Muscle layer of colon (tissue), 2 donors: ENCODE results near the gene PDSS2.
"Not testable (repeated sequence)": the region's sequence is repeated elsewhere in the genome, so short reads cannot be mapped to it uniquely, and the experiment has no call there.

Experiments
- H3K27ac ChIP-seq: one replicate; pipeline ENCODE4 v1.7.0; 2013; ENCODE audit warnings: low read depth, mild to moderate bottlenecking, low read length, moderate library complexity
- H3K27me3 ChIP-seq, 2 donors: one replicate each; pipeline ENCODE4 v1.7.0; 2013; ENCODE audit warnings: low read length in 2 of 2, mild to moderate bottlenecking in 2 of 2; ENCODE audit not compliant: insufficient read depth in 2 of 2, control insufficient read depth in 1 of 2
- H3K36me3 ChIP-seq: one replicate; pipeline ENCODE4 v1.7.0; 2013; ENCODE audit warnings: mild to moderate bottlenecking, low read length; ENCODE audit not compliant: insufficient read depth
- H3K4me1 ChIP-seq: one replicate; pipeline ENCODE4 v1.7.0; 2013; ENCODE audit warnings: mild to moderate bottlenecking, low read length; ENCODE audit not compliant: insufficient read depth
- H3K4me3 ChIP-seq, 2 donors: one replicate each; pipeline ENCODE4 v1.7.0; 2013; ENCODE audit warnings: low read length in 2 of 2, low read depth in 1 of 2, mild to moderate bottlenecking in 1 of 2, moderate library complexity in 1 of 2
- H3K9ac ChIP-seq: one replicate; pipeline ENCODE4 v1.7.0; 2013; ENCODE audit warnings: low read length
- H3K9me3 ChIP-seq: one replicate; pipeline ENCODE4 v1.7.0; 2013; ENCODE audit warnings: mild to moderate bottlenecking, low read length
- donor health status: abdominal sarcoma.
- donor health status: Adenocarcinoma of cecum.

PDSS2 gene

DNA sequence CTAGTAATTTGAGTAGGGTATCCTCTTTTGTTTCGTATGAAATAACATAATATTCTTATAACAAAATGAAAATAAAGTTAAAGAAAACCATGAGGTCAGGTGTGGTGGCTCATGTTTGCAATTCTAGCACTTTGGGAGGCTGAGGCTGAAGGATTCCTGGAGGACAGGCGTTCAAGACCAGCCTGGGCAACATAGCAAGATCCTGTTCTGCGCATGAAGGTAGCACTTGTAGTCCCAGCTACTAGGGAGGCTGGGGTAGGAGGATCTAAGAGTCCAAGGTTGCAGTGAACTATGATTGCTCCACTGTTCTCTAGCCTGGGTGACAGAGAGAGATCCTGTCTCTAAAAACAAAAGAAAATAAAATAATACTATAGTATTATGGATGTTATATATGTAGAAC lies 145.6 kb downstream of the PDSS2 start:
- H3K9ac ChIP-seq, result no peak overlapping the region
- H3K36me3 ChIP-seq, result no peaks in the 10 kb centered on the region
- no peaks in the 10 kb centered on the region for H3K4me1 ChIP-seq
- no peak overlapping the region for H3K4me3 ChIP-seq
- no peaks in the 10 kb centered on the region for H3K27me3 ChIP-seq
- no peak overlapping the region for H3K27ac ChIP-seq
- H3K9me3 ChIP-seq, result no peaks in the 10 kb centered on the region

DNA sequence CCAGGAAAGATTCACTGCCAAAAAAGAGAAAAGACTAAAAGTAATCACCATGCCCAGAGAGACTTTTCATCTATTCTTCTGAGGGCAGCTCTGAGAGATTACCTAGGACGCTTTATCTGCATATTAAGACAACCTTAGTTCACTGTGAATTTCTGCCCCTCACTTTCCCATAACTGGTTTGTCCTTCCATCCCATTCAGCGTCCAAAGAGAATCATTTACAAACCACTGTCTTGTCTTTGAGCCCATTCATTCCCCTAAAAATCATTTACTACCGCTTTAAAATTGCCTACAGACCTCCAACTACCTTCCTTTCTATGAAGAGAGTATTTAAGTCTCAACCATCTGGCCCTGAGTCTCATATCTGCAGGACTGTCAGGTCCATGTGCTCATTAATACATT lies 149.0 kb downstream of the PDSS2 start:
- Histone ChIP-seq H3K27ac (no peak overlapping the region), H3K9ac (no peak overlapping the region), H3K4me3 (no peak overlapping the region), H3K36me3 (no peaks in the 10 kb centered on the region), H3K9me3 (no peaks in the 10 kb centered on the region), H3K4me1 (no peaks in the 10 kb centered on the region), H3K27me3 (no peaks in the 10 kb centered on the region)

DNA sequence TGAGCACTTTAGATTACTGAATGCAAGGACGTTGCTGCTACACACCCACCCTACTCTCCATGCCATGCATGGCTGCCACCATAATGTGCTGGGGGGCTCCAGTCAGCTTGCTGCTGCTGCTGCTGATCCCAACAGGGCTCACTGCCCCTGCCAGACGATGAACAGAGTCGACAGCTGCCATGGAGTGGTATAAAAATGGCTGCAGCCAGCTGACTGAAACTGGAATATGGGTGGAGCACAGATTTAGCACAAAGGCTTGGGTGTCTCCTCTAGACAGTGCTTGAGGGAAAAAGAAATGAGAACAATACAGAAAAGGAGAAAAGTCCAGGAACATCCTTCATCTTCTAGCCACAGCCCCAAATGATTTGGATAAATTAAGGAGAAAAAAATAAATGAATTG lies 150.7 kb downstream of the PDSS2 start:
- Histone ChIP-seq H3K9ac (no peak overlapping the region), H3K4me3 (no peak overlapping the region), H3K9me3 (no peaks in the 10 kb centered on the region)

DNA sequence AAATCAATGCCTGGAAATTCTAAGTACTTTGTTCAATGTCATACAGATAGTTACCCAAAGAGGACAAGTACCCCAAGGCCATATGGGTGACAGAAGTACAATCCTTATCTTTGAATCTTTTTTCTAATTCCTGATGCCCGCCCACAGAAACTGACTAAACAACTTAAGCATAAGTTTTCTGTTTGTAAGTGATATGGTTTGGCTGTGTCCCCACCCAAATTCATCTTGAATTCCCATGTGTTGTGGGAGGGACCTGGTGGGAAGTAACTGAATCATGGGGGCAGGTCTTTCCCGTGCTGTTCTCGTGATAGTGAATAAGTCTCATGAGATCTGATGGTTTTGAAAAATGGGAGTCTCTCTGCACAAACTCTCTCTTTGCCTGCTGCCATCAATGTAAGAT lies 153.4 kb downstream of the PDSS2 start:
- H3K36me3 ChIP-seq, H3K9me3 ChIP-seq, H3K27me3 ChIP-seq, H3K4me3 ChIP-seq, H3K27ac ChIP-seq, H3K4me1 ChIP-seq, H3K9ac ChIP-seq: not testable (repeated sequence)

More for the DNA sequence above, 150.7 kb downstream of the PDSS2 start:
- H3K36me3 ChIP-seq, result no peaks in the 10 kb centered on the region
- H3K27ac ChIP-seq, result no peak overlapping the region
- H3K27me3 ChIP-seq, result no peaks in the 10 kb centered on the region
- no peaks in the 10 kb centered on the region for H3K4me1 ChIP-seq

DNA sequence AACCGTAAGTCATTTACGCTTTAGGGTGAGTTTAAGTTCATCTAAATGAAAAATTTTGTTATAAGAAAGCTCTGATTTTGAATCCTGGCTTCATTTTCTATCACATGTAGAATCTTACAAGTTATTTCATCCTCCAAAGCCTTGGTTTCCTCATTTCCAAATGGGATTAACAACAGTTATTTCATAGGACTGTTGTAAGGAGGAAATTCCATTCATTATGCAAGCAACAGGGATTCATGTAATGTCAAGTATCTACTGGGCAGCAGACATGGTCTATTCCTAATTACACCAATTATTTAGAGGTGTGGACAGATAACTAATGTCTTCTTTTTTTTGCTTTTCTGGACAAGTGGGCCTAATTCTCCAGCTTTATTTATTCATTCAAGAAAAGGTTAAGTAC lies 154.0 kb downstream of the PDSS2 start:
- Histone ChIP-seq H3K9me3 (no peaks in the 10 kb centered on the region), H3K9ac (no peak overlapping the region), H3K36me3 (no peaks in the 10 kb centered on the region), H3K4me3 (no peak overlapping the region), H3K4me1 (no peaks in the 10 kb centered on the region), H3K27me3 (no peaks in the 10 kb centered on the region), H3K27ac (no peak overlapping the region)

DNA sequence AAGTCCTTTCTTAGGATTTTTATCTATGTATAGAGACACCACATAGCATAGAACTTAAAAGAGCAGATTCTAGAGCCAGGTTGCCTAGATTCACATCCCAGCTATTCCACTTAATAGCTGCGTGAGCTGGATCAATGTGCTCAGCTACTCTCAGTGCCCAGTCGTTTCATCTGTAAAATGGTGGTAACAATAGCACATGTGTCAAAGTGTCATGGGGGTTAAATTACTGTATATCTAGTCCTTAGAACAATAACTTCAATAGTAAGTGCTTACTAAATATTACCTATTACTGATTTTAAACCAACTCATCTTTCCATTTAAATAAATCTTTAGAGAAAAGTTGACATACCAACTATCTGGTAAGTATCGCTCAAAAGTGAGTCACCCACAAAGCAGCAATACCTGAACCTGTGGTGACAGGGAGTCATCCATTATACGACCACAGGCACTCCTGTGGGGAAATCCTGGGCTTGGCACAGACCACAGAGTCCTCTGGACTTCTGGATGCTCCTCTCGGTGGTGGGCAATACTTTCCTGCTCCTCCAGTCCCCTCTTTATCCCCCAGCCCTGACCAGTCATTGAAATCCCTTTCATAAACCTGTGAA lies 154.8 kb downstream of the PDSS2 start:
- Histone ChIP-seq H3K4me3 (no peak overlapping the region), H3K9me3 (no peaks in the 10 kb centered on the region)

DNA sequence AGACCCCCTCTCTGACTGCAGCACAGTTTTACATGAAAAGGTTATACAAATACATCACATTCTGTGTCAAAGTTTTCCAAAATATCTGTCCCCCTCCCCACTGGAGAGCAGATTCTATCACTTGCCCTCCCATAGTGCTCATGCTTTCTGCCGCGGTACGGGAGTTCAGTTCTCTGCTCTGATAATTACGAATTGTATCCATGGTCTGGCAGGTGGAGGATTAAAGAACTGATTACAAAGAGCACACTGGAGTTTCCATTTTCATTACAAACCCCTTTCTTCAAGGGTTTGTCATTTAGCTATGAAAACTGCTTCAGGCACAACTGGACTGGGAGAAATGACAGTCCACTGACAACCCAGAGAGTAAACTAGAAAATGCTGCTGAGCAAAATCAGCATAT lies 166.0 kb downstream of the PDSS2 start:
- no peak overlapping the region for H3K4me3 ChIP-seq
- no peaks in the 10 kb centered on the region for H3K36me3 ChIP-seq

More for the DNA sequence above, 154.8 kb downstream of the PDSS2 start:
- H3K27ac ChIP-seq, result no peak overlapping the region
- H3K4me1 ChIP-seq, result no peaks in the 10 kb centered on the region
- H3K27me3 ChIP-seq, result no peaks in the 10 kb centered on the region
- no peak overlapping the region for H3K9ac ChIP-seq
- no peaks in the 10 kb centered on the region for H3K36me3 ChIP-seq

DNA sequence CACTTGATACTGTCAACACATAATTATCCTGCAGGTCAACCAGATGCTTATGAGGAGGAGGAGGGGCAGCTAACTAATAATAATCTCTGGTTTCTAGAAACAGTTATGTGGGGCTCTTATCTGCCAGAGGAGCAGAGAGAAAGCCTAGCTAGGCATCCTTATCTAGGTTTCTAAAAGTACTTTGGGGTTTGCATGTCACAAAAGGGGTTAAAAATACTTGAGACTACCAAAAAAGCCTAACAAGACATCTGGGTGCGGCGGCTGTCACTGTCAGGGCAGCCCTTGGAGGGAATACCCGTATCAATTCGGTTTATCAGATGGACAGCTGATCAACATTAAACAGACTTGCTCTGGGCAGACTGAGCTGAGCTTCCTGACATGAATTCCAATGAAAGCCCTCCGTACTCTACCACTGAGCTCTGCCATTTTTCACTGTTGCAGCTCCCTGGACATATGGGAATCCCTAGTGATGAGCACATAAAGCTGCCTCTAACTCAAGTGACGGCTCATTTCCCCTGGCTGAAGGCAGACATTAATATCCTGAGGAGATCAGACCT lies 166.6 kb downstream of the PDSS2 start:
- Histone ChIP-seq H3K27ac (no peak overlapping the region), H3K9ac (no peak overlapping the region)

More for the DNA sequence above, 166.0 kb downstream of the PDSS2 start:
- H3K9ac ChIP-seq, result no peak overlapping the region
- H3K27me3 ChIP-seq, result no peaks in the 10 kb centered on the region
- peaks cover 4% of the 10 kb centered on the region for H3K4me1 ChIP-seq
- no peak overlapping the region for H3K27ac ChIP-seq
- no peaks in the 10 kb centered on the region for H3K9me3 ChIP-seq

DNA sequence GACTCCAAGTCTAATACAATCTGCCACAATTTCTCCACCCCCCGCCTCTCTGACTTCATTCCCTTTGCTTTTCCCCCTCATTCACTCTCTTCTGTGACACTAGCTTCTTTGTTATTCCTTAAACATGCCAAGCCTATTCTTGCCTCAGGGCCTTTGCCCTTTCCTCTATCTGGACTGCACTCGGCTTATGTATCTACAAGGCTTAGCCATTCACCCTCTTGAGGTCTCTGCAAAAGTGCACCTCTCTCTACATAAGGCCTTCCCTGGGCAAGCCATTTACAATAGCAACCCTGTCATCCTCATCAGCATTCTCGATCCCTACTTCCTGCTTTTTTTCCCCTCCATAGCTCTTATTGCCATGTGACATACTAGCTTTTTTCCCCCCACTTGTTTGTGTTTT lies 168.9 kb downstream of the PDSS2 start:
- Histone ChIP-seq H3K27ac (no peak overlapping the region), H3K4me3 (no peak overlapping the region), H3K9me3 (no peaks in the 10 kb centered on the region), H3K27me3 (no peaks in the 10 kb centered on the region), H3K9ac (no peak overlapping the region), H3K36me3 (no peaks in the 10 kb centered on the region), H3K4me1 (peaks cover 4% of the 10 kb centered on the region)

More for the DNA sequence above, 166.6 kb downstream of the PDSS2 start:
- Histone ChIP-seq H3K9me3 (no peaks in the 10 kb centered on the region), H3K36me3 (no peaks in the 10 kb centered on the region), H3K27me3 (no peaks in the 10 kb centered on the region), H3K4me3 (no peak overlapping the region), H3K4me1 (peaks cover 4% of the 10 kb centered on the region)

DNA sequence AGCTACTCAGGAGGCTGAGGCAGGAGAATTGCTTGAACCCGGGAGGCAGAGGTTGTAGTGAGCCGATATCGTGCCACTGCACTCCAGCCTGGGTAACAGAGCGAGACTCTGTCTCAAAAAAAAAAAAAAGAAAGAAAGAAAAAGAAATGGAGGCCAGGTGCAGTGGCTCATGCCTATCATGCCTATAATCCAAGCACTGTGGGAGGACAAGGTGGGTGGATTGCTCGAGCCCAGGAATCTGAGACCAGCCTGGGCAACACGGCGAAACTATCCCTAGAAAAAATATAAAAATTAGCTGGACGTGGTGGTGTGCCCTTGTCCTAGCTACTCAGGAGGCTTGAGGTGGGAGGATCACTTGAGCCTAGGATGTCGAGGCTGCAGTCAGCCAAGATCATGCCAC lies 170.1 kb downstream of the PDSS2 start:
- not testable (repeated sequence) for H3K9me3 ChIP-seq, H3K4me1 ChIP-seq, H3K27ac ChIP-seq, H3K27me3 ChIP-seq, H3K36me3 ChIP-seq, H3K4me3 ChIP-seq, H3K9ac ChIP-seq

DNA sequence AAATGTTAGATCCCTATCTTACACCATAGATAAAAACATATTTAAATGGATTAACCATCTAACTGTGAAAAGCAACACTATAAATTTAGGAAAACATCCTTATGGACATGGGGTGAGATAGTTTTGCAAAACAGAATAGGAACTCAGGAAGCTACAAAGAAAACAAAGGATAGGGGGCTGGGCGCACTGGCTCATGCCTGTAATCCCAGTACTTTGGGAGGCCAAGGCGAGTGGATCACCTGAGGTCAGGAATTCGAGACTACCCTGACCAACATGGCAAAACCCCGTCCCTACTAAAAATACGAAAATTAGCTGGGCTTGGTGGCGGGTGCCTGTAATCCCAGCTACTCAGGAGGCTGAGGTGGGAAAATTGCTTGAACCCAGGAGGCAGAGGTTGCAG lies 173.7 kb downstream of the PDSS2 start:
- H3K9ac ChIP-seq, H3K9me3 ChIP-seq, H3K27ac ChIP-seq, H3K4me1 ChIP-seq, H3K27me3 ChIP-seq, H3K4me3 ChIP-seq, H3K36me3 ChIP-seq: not testable (repeated sequence)

DNA sequence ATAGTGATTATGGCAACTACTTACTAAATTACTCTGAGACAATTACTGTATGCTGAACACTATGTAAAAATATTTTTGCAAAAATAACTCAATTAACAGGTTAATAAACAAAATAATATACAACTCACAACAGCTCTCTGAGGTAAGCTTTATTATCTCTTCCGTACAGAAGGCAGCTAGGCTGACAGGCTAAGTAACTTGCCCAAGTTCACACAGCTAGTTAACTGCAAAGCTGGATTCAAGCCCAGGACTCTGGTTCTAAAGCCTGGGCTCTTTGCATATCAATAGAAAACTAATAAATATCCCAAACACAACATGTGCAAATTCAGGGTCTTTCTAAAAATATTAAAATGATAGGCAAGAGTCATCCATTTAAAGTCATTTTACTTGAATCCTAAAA lies 174.6 kb downstream of the PDSS2 start:
- Histone ChIP-seq H3K36me3 (no peaks in the 10 kb centered on the region), H3K9me3 (no peaks in the 10 kb centered on the region), H3K9ac (no peak overlapping the region), H3K4me1 (no peaks in the 10 kb centered on the region), H3K27me3 (no peaks in the 10 kb centered on the region), H3K4me3 (no peak overlapping the region), H3K27ac (no peak overlapping the region)
